ENCODE results near the gene BCL7C.

Gene BCL7C

DNA sequence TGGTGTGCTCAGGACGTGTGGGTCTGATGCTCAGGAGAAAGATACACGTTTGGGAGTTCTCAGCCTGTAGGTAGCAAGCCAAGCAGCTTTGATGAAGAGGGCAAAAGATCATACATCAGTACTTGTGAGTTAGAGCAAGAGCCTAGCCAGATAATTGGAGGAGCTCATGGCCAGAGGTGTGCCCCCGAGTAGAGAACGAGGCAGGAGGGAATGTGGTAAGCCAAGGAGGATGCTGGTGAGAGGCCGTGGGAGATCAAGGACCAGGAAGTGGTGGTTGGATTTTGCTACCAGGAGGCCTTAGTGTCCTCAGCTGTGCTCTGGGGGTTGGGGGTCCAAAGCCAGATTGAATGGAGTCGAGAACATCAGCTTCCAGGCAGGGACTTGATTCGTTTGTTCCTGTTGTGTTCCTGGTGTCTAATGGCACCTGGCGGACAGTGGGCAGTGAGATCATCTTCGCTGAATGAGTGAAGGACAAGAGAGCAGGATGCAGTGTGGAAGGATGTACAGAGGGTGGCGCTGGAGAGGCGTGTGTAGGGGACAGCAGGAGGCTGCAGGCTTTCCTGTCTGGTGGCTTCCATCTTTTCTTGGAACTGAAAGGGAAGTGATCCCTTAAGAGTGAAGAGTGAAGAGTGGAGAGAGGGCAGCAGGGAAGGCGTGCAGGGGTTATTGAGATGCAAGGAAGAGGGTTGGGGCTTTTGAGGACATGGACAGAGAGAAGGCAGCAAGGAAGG, 41.1 kb upstream of the BCL7C start:
- peak; percentile 83 for ATAC-seq
- TF ChIP-seq ZC3H10 (CRISPR knock-in tag; IDR thresholded peaks at IDR 0.05) (no peak), SNAI2 (CRISPR knock-in tag; IDR thresholded peaks at IDR 0.05) (no peak), ZFP30 (CRISPR knock-in tag; IDR thresholded peaks at IDR 0.05) (no peak), ZNF565 (CRISPR knock-in tag; conservative IDR thresholded peaks at IDR 0.05; ENCODE audit: low read depth) (no peak), ZNF8 (CRISPR knock-in tag; IDR thresholded peaks at IDR 0.05) (no peak), ZNF70 (CRISPR knock-in tag; IDR thresholded peaks at IDR 0.05) (no peak), PPARA (CRISPR knock-in tag; IDR thresholded peaks at IDR 0.05; ENCODE audit: borderline replicate concordance) (no peak), OSR1 (CRISPR knock-in tag; IDR thresholded peaks at IDR 0.05) (no peak)
- TF ChIP-seq, protein P1, sequence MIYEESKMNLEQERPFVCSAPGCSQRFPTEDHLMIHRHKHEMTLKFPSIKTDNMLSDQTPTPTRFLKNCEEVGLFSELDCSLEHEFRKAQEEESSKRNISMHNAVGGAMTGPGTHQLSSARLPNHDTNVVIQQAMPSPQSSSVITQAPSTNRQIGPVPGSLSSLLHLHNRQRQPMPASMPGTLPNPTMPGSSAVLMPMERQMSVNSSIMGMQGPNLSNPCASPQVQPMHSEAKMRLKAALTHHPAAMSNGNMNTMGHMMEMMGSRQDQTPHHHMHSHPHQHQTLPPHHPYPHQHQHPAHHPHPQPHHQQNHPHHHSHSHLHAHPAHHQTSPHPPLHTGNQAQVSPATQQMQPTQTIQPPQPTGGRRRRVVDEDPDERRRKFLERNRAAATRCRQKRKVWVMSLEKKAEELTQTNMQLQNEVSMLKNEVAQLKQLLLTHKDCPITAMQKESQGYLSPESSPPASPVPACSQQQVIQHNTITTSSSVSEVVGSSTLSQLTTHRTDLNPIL (CRISPR knock-in tag; IDR thresholded peaks at IDR 0.05; ENCODE audit: low read depth) = no peak
- TF ChIP-seq, protein P2, sequence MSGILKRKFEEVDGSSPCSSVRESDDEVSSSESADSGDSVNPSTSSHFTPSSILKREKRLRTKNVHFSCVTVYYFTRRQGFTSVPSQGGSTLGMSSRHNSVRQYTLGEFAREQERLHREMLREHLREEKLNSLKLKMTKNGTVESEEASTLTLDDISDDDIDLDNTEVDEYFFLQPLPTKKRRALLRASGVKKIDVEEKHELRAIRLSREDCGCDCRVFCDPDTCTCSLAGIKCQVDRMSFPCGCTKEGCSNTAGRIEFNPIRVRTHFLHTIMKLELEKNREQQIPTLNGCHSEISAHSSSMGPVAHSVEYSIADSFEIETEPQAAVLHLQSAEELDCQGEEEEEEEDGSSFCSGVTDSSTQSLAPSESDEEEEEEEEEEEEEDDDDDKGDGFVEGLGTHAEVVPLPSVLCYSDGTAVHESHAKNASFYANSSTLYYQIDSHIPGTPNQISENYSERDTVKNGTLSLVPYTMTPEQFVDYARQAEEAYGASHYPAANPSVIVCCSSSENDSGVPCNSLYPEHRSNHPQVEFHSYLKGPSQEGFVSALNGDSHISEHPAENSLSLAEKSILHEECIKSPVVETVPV (CRISPR knock-in tag; IDR thresholded peaks at IDR 0.05) = no peak

DNA sequence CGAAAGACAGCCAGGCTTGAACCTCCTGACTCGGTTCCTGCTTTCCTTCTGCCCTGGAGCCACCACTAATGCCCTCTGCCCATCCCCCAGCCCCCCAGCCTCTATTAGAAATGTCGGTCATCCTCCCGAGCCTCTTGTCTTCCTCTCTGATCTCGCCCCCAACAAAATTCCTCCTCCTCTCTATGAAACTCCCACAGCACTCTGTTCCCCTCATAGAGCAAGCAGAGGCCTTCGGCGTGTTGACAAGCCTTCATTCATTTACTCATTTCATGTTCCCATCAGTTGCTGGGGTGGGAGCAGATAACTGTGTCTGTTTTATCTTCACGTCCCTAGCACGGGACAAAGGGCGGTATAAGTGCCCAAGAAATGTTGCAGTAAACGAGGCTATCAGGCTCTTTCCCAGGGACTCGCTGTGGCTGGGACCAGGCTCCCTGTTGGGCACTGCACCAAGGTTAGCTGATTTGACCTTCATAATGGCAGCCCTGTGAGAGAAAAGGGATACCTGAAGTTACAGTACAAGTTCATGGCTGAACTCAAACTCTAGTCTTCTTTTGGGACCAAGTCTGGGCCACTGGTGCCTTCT, 37.3 kb upstream of the BCL7C start:
- no peak for ATAC-seq
- TF ChIP-seq OSR1 (CRISPR knock-in tag; IDR thresholded peaks at IDR 0.05) = no peak
- TF ChIP-seq ISL1 (CRISPR knock-in tag; IDR thresholded peaks at IDR 0.05) = no peak
- TF ChIP-seq ZFP3 (CRISPR knock-in tag; IDR thresholded peaks at IDR 0.05) = no peak
- TF ChIP-seq, protein P3, sequence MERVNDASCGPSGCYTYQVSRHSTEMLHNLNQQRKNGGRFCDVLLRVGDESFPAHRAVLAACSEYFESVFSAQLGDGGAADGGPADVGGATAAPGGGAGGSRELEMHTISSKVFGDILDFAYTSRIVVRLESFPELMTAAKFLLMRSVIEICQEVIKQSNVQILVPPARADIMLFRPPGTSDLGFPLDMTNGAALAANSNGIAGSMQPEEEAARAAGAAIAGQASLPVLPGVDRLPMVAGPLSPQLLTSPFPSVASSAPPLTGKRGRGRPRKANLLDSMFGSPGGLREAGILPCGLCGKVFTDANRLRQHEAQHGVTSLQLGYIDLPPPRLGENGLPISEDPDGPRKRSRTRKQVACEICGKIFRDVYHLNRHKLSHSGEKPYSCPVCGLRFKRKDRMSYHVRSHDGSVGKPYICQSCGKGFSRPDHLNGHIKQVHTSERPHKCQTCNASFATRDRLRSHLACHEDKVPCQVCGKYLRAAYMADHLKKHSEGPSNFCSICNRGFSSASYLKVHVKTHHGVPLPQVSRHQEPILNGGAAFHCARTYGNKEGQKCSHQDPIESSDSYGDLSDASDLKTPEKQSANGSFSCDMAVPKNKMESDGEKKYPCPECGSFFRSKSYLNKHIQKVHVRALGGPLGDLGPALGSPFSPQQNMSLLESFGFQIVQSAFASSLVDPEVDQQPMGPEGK (CRISPR knock-in tag; IDR thresholded peaks at IDR 0.05; ENCODE audit: borderline replicate concordance) = no peak
- no peak for TF ChIP-seq GLIS3 (CRISPR knock-in tag; IDR thresholded peaks at IDR 0.05)
- no peak for TF ChIP-seq PPARA (CRISPR knock-in tag; IDR thresholded peaks at IDR 0.05; ENCODE audit: borderline replicate concordance)
- no peak for TF ChIP-seq ZC3H10 (CRISPR knock-in tag; IDR thresholded peaks at IDR 0.05)
- TF ChIP-seq, protein P4, sequence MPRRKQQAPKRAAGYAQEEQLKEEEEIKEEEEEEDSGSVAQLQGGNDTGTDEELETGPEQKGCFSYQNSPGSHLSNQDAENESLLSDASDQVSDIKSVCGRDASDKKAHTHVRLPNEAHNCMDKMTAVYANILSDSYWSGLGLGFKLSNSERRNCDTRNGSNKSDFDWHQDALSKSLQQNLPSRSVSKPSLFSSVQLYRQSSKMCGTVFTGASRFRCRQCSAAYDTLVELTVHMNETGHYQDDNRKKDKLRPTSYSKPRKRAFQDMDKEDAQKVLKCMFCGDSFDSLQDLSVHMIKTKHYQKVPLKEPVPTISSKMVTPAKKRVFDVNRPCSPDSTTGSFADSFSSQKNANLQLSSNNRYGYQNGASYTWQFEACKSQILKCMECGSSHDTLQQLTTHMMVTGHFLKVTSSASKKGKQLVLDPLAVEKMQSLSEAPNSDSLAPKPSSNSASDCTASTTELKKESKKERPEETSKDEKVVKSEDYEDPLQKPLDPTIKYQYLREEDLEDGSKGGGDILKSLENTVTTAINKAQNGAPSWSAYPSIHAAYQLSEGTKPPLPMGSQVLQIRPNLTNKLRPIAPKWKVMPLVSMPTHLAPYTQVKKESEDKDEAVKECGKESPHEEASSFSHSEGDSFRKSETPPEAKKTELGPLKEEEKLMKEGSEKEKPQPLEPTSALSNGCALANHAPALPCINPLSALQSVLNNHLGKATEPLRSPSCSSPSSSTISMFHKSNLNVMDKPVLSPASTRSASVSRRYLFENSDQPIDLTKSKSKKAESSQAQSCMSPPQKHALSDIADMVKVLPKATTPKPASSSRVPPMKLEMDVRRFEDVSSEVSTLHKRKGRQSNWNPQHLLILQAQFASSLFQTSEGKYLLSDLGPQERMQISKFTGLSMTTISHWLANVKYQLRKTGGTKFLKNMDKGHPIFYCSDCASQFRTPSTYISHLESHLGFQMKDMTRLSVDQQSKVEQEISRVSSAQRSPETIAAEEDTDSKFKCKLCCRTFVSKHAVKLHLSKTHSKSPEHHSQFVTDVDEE (CRISPR knock-in tag; IDR thresholded peaks at IDR 0.05) = no peak
- no peak for TF ChIP-seq CSDC2 (CRISPR knock-in tag; IDR thresholded peaks at IDR 0.05)
- no peak for TF ChIP-seq ESRRG (CRISPR knock-in tag; IDR thresholded peaks at IDR 0.05)

DNA sequence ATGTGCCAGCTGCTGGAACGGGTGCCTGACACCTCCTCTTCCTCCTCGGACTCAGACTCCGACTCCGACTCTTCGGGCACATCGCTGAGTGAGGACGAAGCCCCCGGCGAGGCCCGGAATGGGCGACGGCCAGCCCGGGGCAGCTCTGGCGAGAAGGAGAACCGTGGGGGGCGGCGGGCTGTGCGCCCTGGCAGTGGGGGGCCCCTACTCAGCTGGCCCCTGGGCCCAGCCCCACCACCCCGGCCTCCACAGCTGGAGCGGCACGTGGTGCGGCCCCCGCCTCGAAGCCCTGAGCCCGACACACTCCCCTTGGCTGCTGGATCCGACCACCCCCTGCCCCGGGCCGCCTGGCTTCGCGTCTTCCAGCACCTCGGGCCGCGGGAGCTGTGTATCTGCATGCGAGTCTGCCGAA, 36.3 kb upstream of the BCL7C start:
- ATAC-seq = no peak
- TF ChIP-seq GLIS3 (CRISPR knock-in tag; IDR thresholded peaks at IDR 0.05) (no peak), RARB (CRISPR knock-in tag; IDR thresholded peaks at IDR 0.05) (no peak), BACH2 (CRISPR knock-in tag; IDR thresholded peaks at IDR 0.05; ENCODE audit: borderline replicate concordance) (no peak)
- TF ChIP-seq, protein P5, sequence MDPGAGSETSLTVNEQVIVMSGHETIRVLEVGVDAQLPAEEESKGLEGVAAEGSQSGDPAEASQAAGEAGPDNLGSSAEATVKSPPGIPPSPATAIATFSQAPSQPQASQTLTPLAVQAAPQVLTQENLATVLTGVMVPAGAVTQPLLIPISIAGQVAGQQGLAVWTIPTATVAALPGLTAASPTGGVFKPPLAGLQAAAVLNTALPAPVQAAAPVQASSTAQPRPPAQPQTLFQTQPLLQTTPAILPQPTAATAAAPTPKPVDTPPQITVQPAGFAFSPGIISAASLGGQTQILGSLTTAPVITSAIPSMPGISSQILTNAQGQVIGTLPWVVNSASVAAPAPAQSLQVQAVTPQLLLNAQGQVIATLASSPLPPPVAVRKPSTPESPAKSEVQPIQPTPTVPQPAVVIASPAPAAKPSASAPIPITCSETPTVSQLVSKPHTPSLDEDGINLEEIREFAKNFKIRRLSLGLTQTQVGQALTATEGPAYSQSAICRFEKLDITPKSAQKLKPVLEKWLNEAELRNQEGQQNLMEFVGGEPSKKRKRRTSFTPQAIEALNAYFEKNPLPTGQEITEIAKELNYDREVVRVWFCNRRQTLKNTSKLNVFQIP (CRISPR knock-in tag; IDR thresholded peaks at IDR 0.05; ENCODE audit: borderline replicate concordance, low read depth) = no peak
